H1 (cell line): Measurements from ENCODE around the gene NETO2. TPM values are rescaled to one million over a fixed set of nuclear protein-coding genes. Genes with fewer than 3 reads are reported as not detected.
"Not testable (repeated sequence)": the region's sequence is repeated elsewhere in the genome, so short reads cannot be mapped to it uniquely, and the experiment has no call there.

ENCODE experiments used
- CTCF ChIA-PET: fragments of 300-600 bp; sonication (Branson Sonifier 250); formaldehyde crosslinking; loops from one replicate; lab custom pipeline; 2021; ENCODE audit not compliant: partially characterized antibody; lab: Charles Lee
- POLR2A ChIA-PET: fragments of 300-600 bp; sonication (Branson Sonifier 250); formaldehyde crosslinking; loops from one replicate; lab custom pipeline; 2021; ENCODE audit warnings: inconsistent platforms; ENCODE audit not compliant: partially characterized antibody; lab: Charles Lee
- DNase-seq, 2 experiments: peaks; one replicate each; pipeline versions ENCODE4 v3.0.0 to v3.0.0-alpha.2; 2010 to 2022; ENCODE audit warnings: low spot score in 2 of 2, low read depth in 1 of 2, mixed read lengths in 1 of 2
- FAIRE-seq: peaks from 2 replicates; lab custom pipeline; 2011; peaks lifted over from hg19 to GRCh38; lab: Jason Lieb, UNC
- H2AFZ ChIP-seq: 2 replicates; pipeline ENCODE4 v1.8.1; 2012; ENCODE audit warnings: low read length, inconsistent platforms
- H2AK5ac ChIP-seq: 2 replicates; pipeline ENCODE4 v1.6.1; 2013; ENCODE audit warnings: low read depth, low read length
- H2BK120ac ChIP-seq: replicated peaks from 2 replicates; pipeline ENCODE3; 2013; ENCODE audit warnings: low read depth, low read length, inconsistent platforms
- H2BK12ac ChIP-seq: 2 replicates; pipeline ENCODE4 v1.6.1; 2013; ENCODE audit warnings: low read depth, low read length
- H2BK15ac ChIP-seq: 2 replicates; pipeline ENCODE4 v1.6.1; 2013; ENCODE audit warnings: low read length
- H2BK20ac ChIP-seq: 2 replicates; pipeline ENCODE4 v1.6.1; 2013; ENCODE audit warnings: low read length
- H2BK5ac ChIP-seq: 2 replicates; pipeline ENCODE4 v1.6.1; 2013; ENCODE audit warnings: low read depth, low read length
- H3K14ac ChIP-seq: 2 replicates; pipeline ENCODE4 v1.6.1; 2013; ENCODE audit warnings: inconsistent platforms; ENCODE audit not compliant: insufficient read length
- H3K18ac ChIP-seq: 2 replicates; pipeline ENCODE4 v1.6.1; 2013; ENCODE audit warnings: low read length; ENCODE audit errors: extremely low read depth
- H3K23ac ChIP-seq: 2 replicates; pipeline ENCODE4 v1.6.1; 2013; ENCODE audit warnings: inconsistent platforms; ENCODE audit not compliant: insufficient read length
- H3K23me2 ChIP-seq: 2 replicates; pipeline ENCODE4 v1.6.1; 2013; ENCODE audit warnings: low read depth, low read length
- H3K27ac ChIP-seq: 2 replicates; pipeline ENCODE4 v1.6.1; 2011; ENCODE audit warnings: low read depth, low read length, inconsistent platforms
- H3K27me3 ChIP-seq, 4 experiments: replicated peaks in 1 of 4; 1 replicate in 1 of 4; 2 replicates in 3 of 4; pipeline versions ENCODE4 v1.6.1 to v1.8.1; 2011 to 2013; ENCODE audit warnings: low read length in 3 of 4, mild to moderate bottlenecking in 3 of 4, inconsistent platforms in 2 of 4, mixed read lengths in 2 of 4, moderate library complexity in 1 of 4; ENCODE audit not compliant: control insufficient read depth in 3 of 4, insufficient read depth in 3 of 4; ENCODE audit errors: extremely low read depth in 1 of 4
- H3K36me3 ChIP-seq, 4 experiments: 2 replicates each; pipeline versions ENCODE4 v1.6.1 to v1.8.1; 2011 to 2013; ENCODE audit warnings: mild to moderate bottlenecking in 4 of 4, low read length in 3 of 4, moderate library complexity in 2 of 4, control low read depth in 1 of 4, inconsistent platforms in 1 of 4; ENCODE audit not compliant: insufficient read depth in 4 of 4, control insufficient read depth in 2 of 4
- H3K4ac ChIP-seq: replicated peaks from 2 replicates; pipeline ENCODE3; 2013; ENCODE audit warnings: low read length, low read depth, mixed read lengths, inconsistent platforms; ENCODE audit not compliant: insufficient read length
- H3K4me1 ChIP-seq, 4 experiments: replicated peaks in 1 of 4; 1 replicate in 1 of 4; 2 replicates in 3 of 4; pipeline versions ENCODE4 v1.6.1 to v1.8.1; 2011 to 2013; ENCODE audit warnings: low read length in 3 of 4, inconsistent platforms in 2 of 4, mixed read lengths in 1 of 4; ENCODE audit not compliant: insufficient read depth in 4 of 4, control insufficient read depth in 3 of 4
- H3K4me2 ChIP-seq, 2 experiments: 2 replicates each; pipeline versions ENCODE4 v1.6.1 to v1.8.1; 2011 to 2013; ENCODE audit warnings: low read depth in 2 of 2, low read length in 2 of 2, control low read depth in 1 of 2, inconsistent platforms in 1 of 2, mild to moderate bottlenecking in 1 of 2; ENCODE audit not compliant: insufficient read depth in 1 of 2
- H3K4me3 ChIP-seq, 4 experiments: fragments of 200-600, 300-600 bp in 1 of 4; sonication (generic), shearing (Covaris generic), sonication (Bioruptor Twin) in 1 of 4; 2 replicates each; pipeline versions ENCODE4 v1.5.1 to v1.8.1; 2011 to 2016; ENCODE audit warnings: low read length in 4 of 4, low read depth in 3 of 4, control low read depth in 2 of 4, inconsistent platforms in 2 of 4, mild to moderate bottlenecking in 2 of 4, mixed read lengths in 1 of 4, moderate library complexity in 1 of 4; ENCODE audit not compliant: insufficient read depth in 2 of 4; ENCODE audit errors: extremely low read depth in 1 of 4
- H3K56ac ChIP-seq: replicated peaks from 2 replicates; pipeline ENCODE3; 2013; ENCODE audit warnings: low read depth, mild to moderate bottlenecking, mixed read lengths, low read length, inconsistent platforms; ENCODE audit not compliant: insufficient read length
- H3K79me1 ChIP-seq: 2 replicates; pipeline ENCODE4 v1.6.1; 2013; ENCODE audit warnings: low read depth, low read length, control low read depth
- H3K79me2 ChIP-seq, 2 experiments: 2 replicates each; pipeline versions ENCODE4 v1.6.1 to v1.8.1; 2012 to 2013; ENCODE audit warnings: low read length in 2 of 2, mild to moderate bottlenecking in 2 of 2, inconsistent platforms in 1 of 2; ENCODE audit not compliant: insufficient read depth in 2 of 2, control insufficient read depth in 1 of 2
- H3K9ac ChIP-seq, 4 experiments: replicated peaks in 1 of 4; 1 replicate in 1 of 4; 2 replicates in 3 of 4; pipeline versions ENCODE4 v1.6.1 to v1.8.1; 2011 to 2013; ENCODE audit warnings: low read depth in 3 of 4, low read length in 3 of 4, control low read depth in 2 of 4, mild to moderate bottlenecking in 2 of 4, moderate library complexity in 2 of 4, inconsistent platforms in 1 of 4; ENCODE audit errors: extremely low read depth in 1 of 4
- H3K9me3 ChIP-seq, 2 experiments: 2 replicates each; pipeline versions ENCODE4 v1.6.1 to v1.8.1; 2012 to 2013; ENCODE audit warnings: mild to moderate bottlenecking in 2 of 2, moderate library complexity in 2 of 2, control low read depth in 1 of 2, inconsistent platforms in 1 of 2, low read depth in 1 of 2, low read length in 1 of 2, mixed read lengths in 1 of 2; ENCODE audit not compliant: insufficient read depth in 2 of 2
- H4K20me1 ChIP-seq, 2 experiments: replicated peaks in 1 of 2; 2 replicates each; pipeline versions ENCODE3 to v1.8.1; 2011 to 2013; ENCODE audit warnings: inconsistent platforms in 2 of 2, low read length in 2 of 2, mild to moderate bottlenecking in 1 of 2; ENCODE audit not compliant: insufficient read depth in 2 of 2, control insufficient read depth in 1 of 2
- H4K5ac ChIP-seq: 2 replicates; pipeline ENCODE4 v1.6.1; 2013; ENCODE audit warnings: low read length, low read depth, mixed read lengths, inconsistent platforms; ENCODE audit not compliant: insufficient read length
- H4K8ac ChIP-seq: 2 replicates; pipeline ENCODE4 v1.8.0; 2013; ENCODE audit warnings: mild to moderate bottlenecking, moderate library complexity, low read length, inconsistent platforms; ENCODE audit not compliant: insufficient read depth; ENCODE audit errors: extremely low read depth
- H4K91ac ChIP-seq: replicated peaks from 2 replicates; pipeline ENCODE3; 2013; ENCODE audit warnings: low read length, mixed read lengths, inconsistent platforms; ENCODE audit not compliant: insufficient read length
- WGBS, 2 experiments: shearing (Covaris generic) in 1 of 2; methylation state at CpG; one replicate each; pipeline versions ENCODE4 v1.1.6 to v1.1.7; 2013 to 2015; ENCODE audit warnings: low lambda C conversion rate in 2 of 2, mixed read lengths in 2 of 2, inconsistent platforms in 1 of 2, low coverage in 1 of 2, missing lambda C conversion rate in 1 of 2; ENCODE audit not compliant: insufficient replicate concordance in 2 of 2, insufficient coverage in 1 of 2, insufficient read length in 1 of 2; ENCODE audit errors: extremely low coverage in 1 of 2, missing lambda C conversion rate in 1 of 2; 5-methylcytosine and 5-hydroxymethylcytosine counted together
- polyA plus RNA-seq, 7 experiments: library from polyadenylated mRNA; depleted of rRNA in 3 of 7; stranded (reverse) in 5 of 7; unstranded in 2 of 7; fragments of >200 nt in 5 of 7; fragments of 200-250 nt in 2 of 7; gene quantifications; 1 replicate in 5 of 7; 2 replicates in 1 of 7; 4 replicates in 1 of 7; pipeline versions ENCODE4 v1.2.1 to v1.2.3, GENCODE V29; 2011 to 2013; ENCODE audit warnings: missing spikeins in 2 of 7, mixed read lengths in 2 of 7
- total RNA-seq: library from RNA; stranded (reverse); fragmentation: NEBNext Ultra II Directional; extraction: Animal tissue kit (Norgen Biotek cat#: 25700); gene quantifications from 2 replicates; pipeline ENCODE4 v1.2.1, GENCODE V29; 2021

The NETO2 gene
- total and polyA plus RNA-seq, 2 of the 8 experiments (the other 6 are each of a cell fraction or from before 2014, with no cell fraction given) = 9.4 to 12.5 TPM

GRCh38 chr16:47056061-47056460, 87.7 kb downstream of the NETO2 start:
- H3K9ac ChIP-seq, H4K8ac ChIP-seq, DNase-seq, H3K56ac ChIP-seq, H3K36me3 ChIP-seq, H4K20me1 ChIP-seq, H3K4me2 ChIP-seq, H3K18ac ChIP-seq, H3K4me3 ChIP-seq, H3K79me1 ChIP-seq, H2BK20ac ChIP-seq, H4K91ac ChIP-seq, H3K79me2 ChIP-seq, H4K5ac ChIP-seq, H2AFZ ChIP-seq, H3K4ac ChIP-seq, H2BK15ac ChIP-seq, H2BK120ac ChIP-seq, POLR2A ChIA-PET, FAIRE-seq, H3K14ac ChIP-seq, H3K23ac ChIP-seq, H3K27me3 ChIP-seq, H3K9me3 ChIP-seq, H2BK5ac ChIP-seq, H2AK5ac ChIP-seq, H3K23me2 ChIP-seq, H3K4me1 ChIP-seq, H3K27ac ChIP-seq, H2BK12ac ChIP-seq: not testable (repeated sequence)
- WGBS, 2 experiments = 86% methylated on average over 14 of the region's 14 CpGs; no CpG with 5 or more reads in 1 of the 2 experiments
- CTCF ChIA-PET = interaction anchor here (1.2 to 1.7 kb wide), 2 partner anchors 12 to 22 kb away, joined by 4 to 5 read pairs; no protein-coding TSS in a partner anchor
